Measurements from ENCODE around the gene SLC1A3. TPM values are rescaled to one million over a fixed set of nuclear protein-coding genes. Genes with fewer than 3 reads are reported as not detected.

Gene SLC1A3
- total RNA-seq, 2 donors from 2014 or later = 2.6 to 4.2 TPM

DNA sequence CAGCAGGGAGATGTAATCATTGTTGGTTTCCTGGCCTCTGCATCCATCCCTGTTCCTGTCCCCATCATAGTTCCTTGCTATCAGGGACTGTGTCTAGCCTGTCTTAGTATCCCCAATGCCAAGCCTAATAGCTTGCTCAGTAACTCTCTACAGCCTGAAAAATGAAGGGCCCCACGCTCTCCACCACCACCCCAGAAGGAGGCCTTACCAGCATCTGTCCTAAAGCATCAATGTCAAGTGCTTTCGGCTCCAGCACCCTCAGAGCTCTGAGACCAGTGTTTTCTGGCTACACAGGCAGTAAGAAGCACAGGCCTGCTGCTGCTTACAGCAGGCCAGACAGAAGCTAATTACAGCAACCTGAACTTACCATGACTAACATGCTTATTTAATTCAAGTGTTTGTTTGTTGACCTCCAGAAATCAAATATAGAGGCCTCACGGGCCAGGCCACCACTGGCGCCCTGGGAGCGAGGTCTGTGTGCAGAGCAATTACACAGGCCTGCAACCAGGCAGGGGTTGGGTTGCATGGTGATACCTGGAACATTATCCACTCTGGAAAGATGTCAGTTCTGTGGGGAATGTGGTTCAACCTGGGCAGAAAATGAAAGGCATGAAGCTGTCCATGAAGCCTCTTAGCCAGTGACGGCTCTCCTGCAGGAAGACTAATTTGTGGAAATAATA, 124.3 kb downstream of the SLC1A3 start:
- Histone ChIP-seq H3K27me3 (ENCODE audit: control insufficient read depth, insufficient read depth, low read length, poor library complexity, severe bottlenecking) (peaks cover 9% of the 10 kb centered on the region), H3K27ac (ENCODE audit: low read depth, low read length) (no peak overlapping the region), H3K4me1 (ENCODE audit: control insufficient read depth, insufficient read depth, low read length) (no peaks in the 10 kb centered on the region), H3K4me3 (ENCODE audit: low read length) (no peak overlapping the region), H3K9ac (ENCODE audit: extremely low read depth, low read length, poor library complexity, severe bottlenecking) (no peak overlapping the region), H3K36me3 (ENCODE audit: control insufficient read depth, insufficient read depth, low read length) (no peaks in the 10 kb centered on the region), H3K9me3 (ENCODE audit: control insufficient read depth, low read length) (no peaks in the 10 kb centered on the region)
- TF ChIP-seq, protein P1, sequence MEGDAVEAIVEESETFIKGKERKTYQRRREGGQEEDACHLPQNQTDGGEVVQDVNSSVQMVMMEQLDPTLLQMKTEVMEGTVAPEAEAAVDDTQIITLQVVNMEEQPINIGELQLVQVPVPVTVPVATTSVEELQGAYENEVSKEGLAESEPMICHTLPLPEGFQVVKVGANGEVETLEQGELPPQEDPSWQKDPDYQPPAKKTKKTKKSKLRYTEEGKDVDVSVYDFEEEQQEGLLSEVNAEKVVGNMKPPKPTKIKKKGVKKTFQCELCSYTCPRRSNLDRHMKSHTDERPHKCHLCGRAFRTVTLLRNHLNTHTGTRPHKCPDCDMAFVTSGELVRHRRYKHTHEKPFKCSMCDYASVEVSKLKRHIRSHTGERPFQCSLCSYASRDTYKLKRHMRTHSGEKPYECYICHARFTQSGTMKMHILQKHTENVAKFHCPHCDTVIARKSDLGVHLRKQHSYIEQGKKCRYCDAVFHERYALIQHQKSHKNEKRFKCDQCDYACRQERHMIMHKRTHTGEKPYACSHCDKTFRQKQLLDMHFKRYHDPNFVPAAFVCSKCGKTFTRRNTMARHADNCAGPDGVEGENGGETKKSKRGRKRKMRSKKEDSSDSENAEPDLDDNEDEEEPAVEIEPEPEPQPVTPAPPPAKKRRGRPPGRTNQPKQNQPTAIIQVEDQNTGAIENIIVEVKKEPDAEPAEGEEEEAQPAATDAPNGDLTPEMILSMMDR (conservative IDR thresholded peaks at IDR 0.05) = no peak
- peaks cover 19% of the 10 kb centered on the region for H3K27me3 Mint-ChIP-seq (ENCODE audit: insufficient read depth)
- H3K4me1 Mint-ChIP-seq = no peaks in the 10 kb centered on the region
- no peaks in the 10 kb centered on the region for H3K9me3 Mint-ChIP-seq
- H3K36me3 Mint-ChIP-seq (ENCODE audit: low read depth) = no peaks in the 10 kb centered on the region
- 93 to 100% methylated on average over 3 to 6 of the region's 6 CpGs for WGBS, 2 experiments (ENCODE audit: insufficient coverage in 1 of 2, insufficient read length in 1 of 2)
- no peak overlapping the region for H3K27ac Mint-ChIP-seq
- no peak for DNase-seq
- no peak overlapping the region for H3K4me3 Mint-ChIP-seq

DNA sequence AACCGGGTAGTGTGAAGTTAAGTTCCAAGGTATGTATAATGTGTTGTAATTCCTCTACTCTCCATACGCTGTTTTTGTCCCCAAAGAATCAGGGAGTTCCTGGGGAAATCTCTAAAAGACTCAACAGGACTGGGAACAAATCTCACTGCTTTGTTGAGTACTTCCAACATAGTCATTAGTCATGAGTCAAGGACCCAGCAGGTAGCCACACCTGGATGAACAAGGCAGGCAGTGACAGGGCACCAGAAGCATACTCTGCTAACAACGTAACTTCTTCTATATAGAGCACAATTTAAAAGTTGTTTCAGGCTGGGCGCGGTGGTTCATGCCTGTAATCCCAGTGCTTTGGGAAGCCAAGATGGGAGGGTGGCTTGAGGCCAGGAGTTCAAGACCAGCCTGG, 126.8 kb downstream of the SLC1A3 start:
- no peak overlapping the region for H3K27ac ChIP-seq (ENCODE audit: low read depth, low read length)
- peaks cover 18% of the 10 kb centered on the region for H3K27me3 ChIP-seq (ENCODE audit: control insufficient read depth, insufficient read depth, low read length, poor library complexity, severe bottlenecking)
- H3K9me3 ChIP-seq (ENCODE audit: control insufficient read depth, low read length) = no peaks in the 10 kb centered on the region
- Mint-ChIP-seq H3K27me3 (ENCODE audit: insufficient read depth) (peaks cover 12% of the 10 kb centered on the region), H3K9me3 (no peaks in the 10 kb centered on the region), H3K36me3 (ENCODE audit: low read depth) (no peaks in the 10 kb centered on the region), H3K27ac (no peak overlapping the region), H3K4me3 (no peak overlapping the region), H3K4me1 (no peaks in the 10 kb centered on the region)
- no peaks in the 10 kb centered on the region for H3K4me1 ChIP-seq (ENCODE audit: control insufficient read depth, insufficient read depth, low read length)
- 92 to 100% methylated on average over 3 to 5 of the region's 5 CpGs for WGBS, 2 experiments (ENCODE audit: insufficient coverage in 1 of 2, insufficient read length in 1 of 2)
- no peak overlapping the region for H3K9ac ChIP-seq (ENCODE audit: extremely low read depth, low read length, poor library complexity, severe bottlenecking)
- no peak overlapping the region for H3K4me3 ChIP-seq (ENCODE audit: low read length)
- DNase-seq = peak; percentile 60
- TF ChIP-seq, protein P1 (conservative IDR thresholded peaks at IDR 0.05) = no peak
- H3K36me3 ChIP-seq (ENCODE audit: control insufficient read depth, insufficient read depth, low read length) = no peaks in the 10 kb centered on the region

DNA sequence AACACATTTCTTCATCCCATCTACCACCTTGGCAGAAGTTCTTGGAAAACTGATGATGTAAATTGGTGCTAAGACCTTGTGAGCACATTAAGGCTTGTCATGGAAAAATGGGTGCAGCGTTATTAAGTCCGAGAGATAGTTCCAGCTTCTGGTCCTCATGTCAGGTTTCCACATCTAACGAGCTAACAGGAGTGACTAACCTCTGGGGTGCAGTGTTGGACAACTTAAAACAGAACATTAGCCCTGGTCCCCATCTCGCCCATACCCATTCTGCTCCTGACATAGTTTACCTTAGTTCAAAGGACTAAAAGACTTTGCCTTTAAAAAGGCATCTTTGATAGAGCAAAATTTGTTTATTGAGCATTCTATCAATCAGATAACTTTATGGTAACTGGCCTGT, 128.0 kb downstream of the SLC1A3 start:
- WGBS, 2 experiments (ENCODE audit: insufficient coverage in 1 of 2, insufficient read length in 1 of 2) = 77 to 83% methylated on average over 3 to 4 of the region's 4 CpGs
- no peaks in the 10 kb centered on the region for H3K36me3 Mint-ChIP-seq (ENCODE audit: low read depth)
- H3K4me1 ChIP-seq (ENCODE audit: control insufficient read depth, insufficient read depth, low read length) = no peaks in the 10 kb centered on the region
- H3K9me3 ChIP-seq (ENCODE audit: control insufficient read depth, low read length) = no peaks in the 10 kb centered on the region
- no peak overlapping the region for H3K4me3 ChIP-seq (ENCODE audit: low read length)
- H3K27ac ChIP-seq (ENCODE audit: low read depth, low read length) = no peak overlapping the region
- H3K27me3 ChIP-seq (ENCODE audit: control insufficient read depth, insufficient read depth, low read length, poor library complexity, severe bottlenecking) = peaks cover 21% of the 10 kb centered on the region
- no peak for DNase-seq
- peaks cover 13% of the 10 kb centered on the region for H3K27me3 Mint-ChIP-seq (ENCODE audit: insufficient read depth)
- H3K27ac Mint-ChIP-seq = no peak overlapping the region
- peaks cover under 1% of the 10 kb centered on the region for H3K4me1 Mint-ChIP-seq
- H3K9me3 Mint-ChIP-seq = no peaks in the 10 kb centered on the region
- no peaks in the 10 kb centered on the region for H3K36me3 ChIP-seq (ENCODE audit: control insufficient read depth, insufficient read depth, low read length)
- no peak overlapping the region for H3K9ac ChIP-seq (ENCODE audit: extremely low read depth, low read length, poor library complexity, severe bottlenecking)
- TF ChIP-seq, protein P1 (conservative IDR thresholded peaks at IDR 0.05) = peak; percentile 34
- no peak overlapping the region for H3K4me3 Mint-ChIP-seq
